Neural progenitor cell (in vitro differentiated cells): ENCODE results near the gene CLINT1.

Experiments
- CTCF ChIP-seq: fragments of 200-600 bp; sonication (generic); IDR thresholded peaks from 2 replicates; pipeline ENCODE4 v1.5.1; 2017; ENCODE audit warnings: antibody characterized with exemption, mild to moderate bottlenecking
- EZH2 ChIP-seq: fragments of 200-600 bp; sonication (generic); IDR thresholded peaks from 2 replicates; pipeline ENCODE4 v1.6.1; 2017; ENCODE audit warnings: antibody characterized with exemption, mild to moderate bottlenecking, moderate library complexity

- no peak for TF ChIP-seq CTCF
- TF ChIP-seq EZH2: no peak
Measured at GRCh38 chr5:157823655-157824054, 35.3 kb downstream of the CLINT1 start.
